ENCODE results near the gene BAZ2B.

Gene BAZ2B

GRCh38 chr2:159546039-159546438, 70.3 kb downstream of the BAZ2B start:
- Histone ChIP-seq H3K9ac (ENCODE audit: low read length) (no peak overlapping the region), H3K27ac (ENCODE audit: low read depth, low read length) (no peak overlapping the region), H3K4me3 (ENCODE audit: insufficient read depth, low read length, poor library complexity, severe bottlenecking) (no peak overlapping the region), H3F3A (ENCODE audit: insufficient read depth) (no peaks in the 10 kb centered on the region), H3K9me2 (replicated peaks; ENCODE audit: insufficient read depth, low read length) (no peaks in the 10 kb centered on the region), H2AFZ (ENCODE audit: low read depth, low read length, severe bottlenecking) (no peak overlapping the region), H3K36me3 (ENCODE audit: low read length) (no peaks in the 10 kb centered on the region), H3K79me2 (ENCODE audit: insufficient read depth, low read length) (no peaks in the 10 kb centered on the region), H3K4me2 (ENCODE audit: low read depth, low read length, poor library complexity, severe bottlenecking) (no peak overlapping the region), H4K20me1 (ENCODE audit: low read depth, low read length) (no peaks in the 10 kb centered on the region), H3K27me3 (ENCODE audit: low read length) (no peaks in the 10 kb centered on the region), H3K9me3 (ENCODE audit: insufficient read depth, low read length) (no peaks in the 10 kb centered on the region)
- TF ChIP-seq EZH2phosphoT487 (conservative IDR thresholded peaks at IDR 0.05; ENCODE audit: low read length): no peak
- no peak for TF ChIP-seq CTCF (IDR thresholded peaks at IDR 0.05; ENCODE audit: insufficient read depth, low read length, poor library complexity, severe bottlenecking)

- Histone ChIP-seq H3K9me2 (replicated peaks; ENCODE audit: insufficient read depth, low read length) (no peaks in the 10 kb centered on the region), H3K4me3 (ENCODE audit: insufficient read depth, low read length, poor library complexity, severe bottlenecking) (no peak overlapping the region), H3K27ac (ENCODE audit: low read depth, low read length) (no peak overlapping the region), H3K9me3 (ENCODE audit: insufficient read depth, low read length) (no peaks in the 10 kb centered on the region), H3F3A (ENCODE audit: insufficient read depth) (no peaks in the 10 kb centered on the region), H3K79me2 (ENCODE audit: insufficient read depth, low read length) (no peaks in the 10 kb centered on the region), H3K9ac (ENCODE audit: low read length) (no peak overlapping the region), H3K36me3 (ENCODE audit: low read length) (no peaks in the 10 kb centered on the region), H4K20me1 (ENCODE audit: low read depth, low read length) (no peaks in the 10 kb centered on the region), H2AFZ (ENCODE audit: low read depth, low read length, severe bottlenecking) (no peak overlapping the region), H3K27me3 (ENCODE audit: low read length) (no peaks in the 10 kb centered on the region), H3K4me2 (ENCODE audit: low read depth, low read length, poor library complexity, severe bottlenecking) (no peak overlapping the region)
- TF ChIP-seq CTCF (IDR thresholded peaks at IDR 0.05; ENCODE audit: insufficient read depth, low read length, poor library complexity, severe bottlenecking): no peak
- no peak for TF ChIP-seq EZH2phosphoT487 (conservative IDR thresholded peaks at IDR 0.05; ENCODE audit: low read length)
Measured at GRCh38 chr2:159545085-159545484, 71.3 kb downstream of the BAZ2B start.

DNA sequence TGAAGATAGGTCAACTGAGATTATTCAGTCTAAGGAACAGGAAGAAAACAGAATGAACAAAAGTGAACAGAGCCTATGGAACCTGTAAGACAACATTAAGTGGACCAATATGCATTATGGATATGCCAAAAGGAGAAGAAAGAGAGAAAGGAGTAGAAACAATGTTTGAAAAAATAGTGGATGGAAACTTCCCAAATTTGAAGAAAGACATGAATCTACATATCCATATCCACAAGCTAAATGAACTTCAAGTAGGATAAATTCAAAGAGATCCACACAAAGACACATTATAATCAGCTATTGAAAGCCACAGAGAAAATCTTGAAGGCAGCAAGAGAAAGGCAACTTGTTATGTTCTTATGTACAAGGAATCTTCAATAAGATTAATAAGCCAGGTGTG, 74.2 kb downstream of the BAZ2B start:
- Histone ChIP-seq H3K9ac (ENCODE audit: low read length) (no peak overlapping the region), H2AFZ (ENCODE audit: low read depth, low read length, severe bottlenecking) (no peak overlapping the region), H3K9me3 (ENCODE audit: insufficient read depth, low read length) (no peaks in the 10 kb centered on the region), H3K36me3 (ENCODE audit: low read length) (no peaks in the 10 kb centered on the region), H3K27me3 (ENCODE audit: low read length) (no peaks in the 10 kb centered on the region), H3K9me2 (replicated peaks; ENCODE audit: insufficient read depth, low read length) (no peaks in the 10 kb centered on the region), H3K79me2 (ENCODE audit: insufficient read depth, low read length) (no peaks in the 10 kb centered on the region), H3F3A (ENCODE audit: insufficient read depth) (no peaks in the 10 kb centered on the region), H3K4me3 (ENCODE audit: insufficient read depth, low read length, poor library complexity, severe bottlenecking) (no peak overlapping the region), H3K4me2 (ENCODE audit: low read depth, low read length, poor library complexity, severe bottlenecking) (no peak overlapping the region), H4K20me1 (ENCODE audit: low read depth, low read length) (no peaks in the 10 kb centered on the region), H3K27ac (ENCODE audit: low read depth, low read length) (no peak overlapping the region)
- TF ChIP-seq EZH2phosphoT487 (conservative IDR thresholded peaks at IDR 0.05; ENCODE audit: low read length) (no peak), CTCF (IDR thresholded peaks at IDR 0.05; ENCODE audit: insufficient read depth, low read length, poor library complexity, severe bottlenecking) (no peak)

GRCh38 chr2:159539701-159540100, 76.6 kb downstream of the BAZ2B start:
- Histone ChIP-seq H2AFZ (ENCODE audit: low read depth, low read length, severe bottlenecking) (no peak overlapping the region), H3K9me3 (ENCODE audit: insufficient read depth, low read length) (no peaks in the 10 kb centered on the region), H3K4me2 (ENCODE audit: low read depth, low read length, poor library complexity, severe bottlenecking) (no peak overlapping the region), H4K20me1 (ENCODE audit: low read depth, low read length) (no peaks in the 10 kb centered on the region), H3F3A (ENCODE audit: insufficient read depth) (no peaks in the 10 kb centered on the region), H3K36me3 (ENCODE audit: low read length) (no peaks in the 10 kb centered on the region), H3K27ac (ENCODE audit: low read depth, low read length) (no peak overlapping the region), H3K27me3 (ENCODE audit: low read length) (no peaks in the 10 kb centered on the region), H3K79me2 (ENCODE audit: insufficient read depth, low read length) (no peaks in the 10 kb centered on the region), H3K9ac (ENCODE audit: low read length) (no peak overlapping the region), H3K9me2 (replicated peaks; ENCODE audit: insufficient read depth, low read length) (no peaks in the 10 kb centered on the region), H3K4me3 (ENCODE audit: insufficient read depth, low read length, poor library complexity, severe bottlenecking) (no peak overlapping the region)
- no peak for TF ChIP-seq CTCF (IDR thresholded peaks at IDR 0.05; ENCODE audit: insufficient read depth, low read length, poor library complexity, severe bottlenecking)
- no peak for TF ChIP-seq EZH2phosphoT487 (conservative IDR thresholded peaks at IDR 0.05; ENCODE audit: low read length)

Measured in SU-DHL-6 (cell line).